Cardiac muscle cell (in vitro differentiated cells and primary cell): Measurements from ENCODE around the gene RHOG. TPM values are rescaled to one million over a fixed set of nuclear protein-coding genes. Genes with fewer than 3 reads are reported as not detected.
"Not testable (repeated sequence)": the region's sequence is repeated elsewhere in the genome, so short reads cannot be mapped to it uniquely, and the experiment has no call there.

Experiments
- DNase-seq, 2 donors: peaks; one replicate each; pipeline versions ENCODE4 v3.0.0 to v3.0.0-alpha.2; 2010 to 2017; ENCODE audit warnings: low read depth in 1 of 2, low spot score in 1 of 2
- H3K27ac ChIP-seq: fragments of 200-600 bp; sonication (generic); 2 replicates; pipeline ENCODE4 v1.5.1; 2016
- H3K27me3 ChIP-seq: fragments of 200-600 bp; sonication (generic); 2 replicates; pipeline ENCODE4 v1.6.0; 2016; ENCODE audit warnings: control low read depth
- H3K36me3 ChIP-seq: fragments of 200-600 bp; sonication (generic); 2 replicates; pipeline ENCODE4 v1.5.1; 2016; ENCODE audit warnings: control low read depth
- H3K4me1 ChIP-seq: fragments of 200-600 bp; sonication (generic); 2 replicates; pipeline ENCODE4 v1.8.1; 2017; ENCODE audit warnings: low read depth, mild to moderate bottlenecking, mixed run types
- H3K4me3 ChIP-seq: fragments of 200-600 bp; sonication (generic); 2 replicates; pipeline ENCODE4 v1.5.1; 2016; ENCODE audit warnings: mild to moderate bottlenecking
- H3K9me3 ChIP-seq: fragments of 200-600 bp; sonication (generic); 2 replicates; pipeline ENCODE4 v1.5.1; 2017; ENCODE audit warnings: low read depth, mild to moderate bottlenecking, control low read depth
- CTCF ChIP-seq: IDR thresholded peaks from 2 replicates; pipeline ENCODE4 v1.5.1; 2012; ENCODE audit warnings: low read depth, mild to moderate bottlenecking, low read length
- polyA plus RNA-seq: library from polyadenylated mRNA; unstranded; fragments of >200 nt; fragmentation: Nextera tagmentation; extraction: Ambion mirVana; gene quantifications from 2 replicates; pipeline ENCODE4 v1.2.1, GENCODE V29; 2016
- total RNA-seq: library from RNA; depleted of rRNA; stranded (reverse); fragments of >200 nt; gene quantifications from 2 replicates; pipeline ENCODE4 v1.2.3, GENCODE V29; 2016

The RHOG gene
- total and polyA plus RNA-seq, 2 experiments from 2014 or later = 29.2 to 39.1 TPM

GRCh38 chr11:3796346-3796745, 44.4 kb downstream of the RHOG start:
- Histone ChIP-seq H3K4me1 (peaks cover 6% of the 10 kb centered on the region), H3K4me3 (peak overlapping the region; percentile 41), H3K27me3 (no peaks in the 10 kb centered on the region), H3K9me3 (no peaks in the 10 kb centered on the region), H3K36me3 (peaks cover 13% of the 10 kb centered on the region), H3K27ac (peak overlapping the region; percentile 97)
- DNase-seq = no peak
- TF ChIP-seq CTCF = no peak

GRCh38 chr11:3796002-3796311, 44.8 kb downstream of the RHOG start:
- DNase-seq = no peak
- Histone ChIP-seq H3K27ac (no peak overlapping the region), H3K9me3 (no peaks in the 10 kb centered on the region), H3K36me3 (peaks cover 13% of the 10 kb centered on the region), H3K27me3 (no peaks in the 10 kb centered on the region), H3K4me3 (peak overlapping the region; percentile 41), H3K4me1 (peaks cover 6% of the 10 kb centered on the region)
- TF ChIP-seq CTCF = no peak

GRCh38 chr11:3795131-3796001, 45.4 kb downstream of the RHOG start:
- DNase-seq = no peak
- peaks cover 13% of the 10 kb centered on the region for H3K36me3 ChIP-seq
- no peaks in the 10 kb centered on the region for H3K9me3 ChIP-seq
- TF ChIP-seq CTCF = no peak
- peaks cover 6% of the 10 kb centered on the region for H3K4me1 ChIP-seq
- peak overlapping the region; percentile 41 for H3K4me3 ChIP-seq
- H3K27ac ChIP-seq = no peak overlapping the region
- H3K27me3 ChIP-seq = no peaks in the 10 kb centered on the region

GRCh38 chr11:3794387-3794786, 46.4 kb downstream of the RHOG start:
- not testable (repeated sequence) for H3K4me1 ChIP-seq, H3K27me3 ChIP-seq, H3K9me3 ChIP-seq, H3K27ac ChIP-seq, H3K4me3 ChIP-seq, DNase-seq
- H3K36me3 ChIP-seq = peaks cover 13% of the 10 kb centered on the region

GRCh38 chr11:3786781-3787428, 53.9 kb downstream of the RHOG start:
- no peak for TF ChIP-seq CTCF
- Histone ChIP-seq H3K27ac (no peak overlapping the region), H3K9me3 (no peaks in the 10 kb centered on the region), H3K4me1 (no peaks in the 10 kb centered on the region), H3K27me3 (no peaks in the 10 kb centered on the region), H3K36me3 (no peaks in the 10 kb centered on the region), H3K4me3 (no peak overlapping the region)
- DNase-seq = no peak

- Histone ChIP-seq H3K27ac (no peak overlapping the region), H3K9me3 (no peaks in the 10 kb centered on the region), H3K27me3 (no peaks in the 10 kb centered on the region), H3K4me3 (no peak overlapping the region), H3K4me1 (no peaks in the 10 kb centered on the region), H3K36me3 (peaks cover 9% of the 10 kb centered on the region)
- no peak for TF ChIP-seq CTCF
- no peak for DNase-seq
Observed at GRCh38 chr11:3783611-3784010, 57.1 kb downstream of the RHOG start.
